GM12878 (cell line): Measurements from ENCODE around the gene CDYL. TPM values are rescaled to one million over a fixed set of nuclear protein-coding genes. Genes with fewer than 3 reads are reported as not detected.

Experiments
- ATAC-seq: fragments of 200-7000 bp; cut with Tn5 transposase; 3 replicates; pipeline ENCODE4 v1.9.1; 2020; ENCODE audit warnings: mild to moderate bottlenecking, moderate library complexity
- BruUV-seq: library from RNA; stranded (reverse); fragments of 400-500 nt; replicated peaks from 2 replicates; lab custom pipeline; 2021; lab: Mats Ljungman, UMichigan
- CTCF ChIA-PET: fragments of 300-600 bp; sonication (Branson Sonifier 250); formaldehyde crosslinking; extraction: SDS; loops from one replicate; lab custom pipeline; 2021; ENCODE audit warnings: inconsistent platforms; lab: Yijun Ruan, JAX
- POLR2A ChIA-PET: fragments of 350-600 bp; formaldehyde crosslinking; extraction: SDS; loops from one replicate; lab custom pipeline; 2021; ENCODE audit warnings: inconsistent platforms; lab: Charles Lee
- RAD21 ChIA-PET: fragments of 300-600 bp; sonication (Branson Sonifier 250); formaldehyde crosslinking; loops from one replicate; lab custom pipeline; 2023; ENCODE audit warnings: antibody characterized with exemption; ENCODE audit not compliant: unreplicated experiment; lab: Charles Lee
- SMC1A ChIA-PET: fragments of 300-600 bp; sonication (Branson Sonifier 250); formaldehyde crosslinking; loops from one replicate; lab custom pipeline; 2023; ENCODE audit not compliant: unreplicated experiment, uncharacterized antibody; lab: Charles Lee
- DNase-seq: peaks from one replicate; pipeline ENCODE4 v3.0.0-alpha.2; 2011; ENCODE audit warnings: low read depth, low spot score
- FAIRE-seq: peaks from 3 replicates; lab custom pipeline; 2011; peaks lifted over from hg19 to GRCh38; lab: Jason Lieb, UNC
- H2AFZ ChIP-seq: 2 replicates; pipeline ENCODE4 v1.6.0; 2011; ENCODE audit warnings: low read depth, low read length, control low read depth; ENCODE audit not compliant: control insufficient read depth
- H3K27ac ChIP-seq: 2 replicates; pipeline ENCODE4 v1.5.1; 2011; ENCODE audit warnings: control low read depth; ENCODE audit not compliant: control insufficient read depth, insufficient read depth
- H3K27me3 ChIP-seq, 2 experiments: replicated peaks in 1 of 2; 2 replicates each; pipeline versions ENCODE4 v1.6.0 to v1.6.1; 2011; ENCODE audit warnings: low read length in 1 of 2; ENCODE audit not compliant: control insufficient read depth in 2 of 2, insufficient read depth in 2 of 2
- H3K36me3 ChIP-seq, 2 experiments: 2 replicates each; pipeline ENCODE4 v1.5.1; 2011; ENCODE audit warnings: low read length in 1 of 2; ENCODE audit not compliant: control insufficient read depth in 2 of 2, insufficient read depth in 2 of 2
- H3K4me1 ChIP-seq: 2 replicates; pipeline ENCODE4 v1.6.1; 2011; ENCODE audit warnings: mild to moderate bottlenecking, low read length, moderate library complexity, mixed read lengths; ENCODE audit not compliant: control insufficient read depth, insufficient read depth
- H3K4me2 ChIP-seq: 2 replicates; pipeline ENCODE4 v1.6.0; 2011; ENCODE audit warnings: control low read depth; ENCODE audit not compliant: control insufficient read depth, insufficient read depth
- H3K4me3 ChIP-seq: fragments of 200-600 bp; sonication (generic); 2 replicates; pipeline ENCODE4 v1.5.1; 2016
- H3K79me2 ChIP-seq: 2 replicates; pipeline ENCODE4 v1.6.0; 2011; ENCODE audit warnings: low read length; ENCODE audit not compliant: control insufficient read depth, insufficient read depth
- H3K9ac ChIP-seq: 2 replicates; pipeline ENCODE4 v1.8.0; 2011; ENCODE audit warnings: low read length, control low read depth, mixed read lengths; ENCODE audit not compliant: control insufficient read depth, insufficient read depth
- H3K9me3 ChIP-seq: replicated peaks from 3 replicates; pipeline ENCODE4 v1.5.1; 2011; ENCODE audit warnings: mild to moderate bottlenecking, low read length; ENCODE audit not compliant: control insufficient read depth, insufficient read depth
- H4K20me1 ChIP-seq: 2 replicates; pipeline ENCODE4 v1.6.0; 2011; ENCODE audit not compliant: control insufficient read depth, insufficient read depth
- BHLHE40 ChIP-seq, 2 experiments: fragments of 450-650 bp in 1 of 2; IDR thresholded peaks; 2 replicates each; pipeline ENCODE4 v1.6.1; 2011 to 2017; ENCODE audit warnings: low read depth in 2 of 2, borderline replicate concordance in 1 of 2, improper control_type of control experiment in 1 of 2, low read length in 1 of 2, mild to moderate bottlenecking in 1 of 2
- IKZF2 ChIP-seq, 2 experiments: fragments of 450-650 bp; IDR thresholded peaks; 2 replicates each; pipeline ENCODE4 v1.6.1; 2017; ENCODE audit warnings: mild to moderate bottlenecking in 2 of 2, moderate library complexity in 2 of 2
- NFIC ChIP-seq: IDR thresholded peaks from 2 replicates; pipeline ENCODE4 v1.6.1; 2012; ENCODE audit warnings: low read depth, mild to moderate bottlenecking, inconsistent platforms, low read length, moderate library complexity
- NR2C1 ChIP-seq: fragments of 450-650 bp; IDR thresholded peaks from 2 replicates; pipeline ENCODE4 v1.6.1; 2017; ENCODE audit warnings: antibody characterized with exemption, mild to moderate bottlenecking, moderate library complexity
- WGBS: methylation state at CpG from one replicate; pipeline ENCODE4 v1.1.6; 2016; ENCODE audit warnings: low lambda C conversion rate; ENCODE audit not compliant: insufficient replicate concordance, insufficient coverage; ENCODE audit errors: missing lambda C conversion rate; 5-methylcytosine and 5-hydroxymethylcytosine counted together
- in situ Hi-C: fragments of 300-500 bp; cut with MboI; formaldehyde crosslinking; loops from 9 replicates; pipeline ENCODE4 v1.14.3; 2018; ENCODE audit warnings: mixed read lengths
- intact Hi-C: fragments of 100-400 bp; cut with micrococcal nuclease; formaldehyde crosslinking; loops from one replicate; pipeline ENCODE4 v1.14.2; 2022; ENCODE audit not compliant: unreplicated experiment
- polyA plus RNA-seq, 11 experiments: library from polyadenylated mRNA; depleted of rRNA in 4 of 11; unstranded in 6 of 11; stranded (reverse) in 5 of 11; fragments of >200 nt; fragmentation: Nextera tagmentation in 4 of 11; fragmentation: Illumina TruSeq in 1 of 11; extraction: Ambion mirVana in 4 of 11; extraction: Trizol in 1 of 11; gene quantifications; 1 replicate in 1 of 11; 2 replicates in 10 of 11; pipeline versions ENCODE4 v1.2.1 to v1.2.3, GENCODE V29; 2011 to 2016; ENCODE audit warnings: inconsistent platforms in 2 of 11, missing spikeins in 2 of 11, low read depth in 1 of 11
- total RNA-seq, 4 experiments: library from RNA; depleted of rRNA in 3 of 4; stranded (reverse); fragments of >200 nt in 3 of 4; fragmentation: Illumina TruSeq in 1 of 4; extraction: Trizol in 1 of 4; gene quantifications; 2 replicates each; pipeline versions ENCODE4 v1.2.1 to v1.2.3, GENCODE V29; 2013 to 2021
- TF ChIP-seq, protein P1 (sequence below): IDR thresholded peaks from 2 replicates; pipeline ENCODE4 v1.6.1; 2012; ENCODE audit warnings: improper control_type of control experiment, low read depth, low read length; ENCODE audit not compliant: insufficient replicate concordance

CDYL gene
- total and polyA plus RNA-seq, 10 of the 15 experiments (the other 5 are each of a cell fraction or from before 2014, with no cell fraction given) = 9.3 to 61.2 (median 28.5) TPM

- Histone ChIP-seq H3K9ac (no peak overlapping the region), H3K4me1 (no peaks in the 10 kb centered on the region), H3K27me3 (peaks cover 0 to 2% of the 10 kb centered on the region in 2 experiments; a peak in 1 of 4 replicates), H4K20me1 (no peaks in the 10 kb centered on the region), H3K79me2 (no peaks in the 10 kb centered on the region), H3K4me3 (no peak overlapping the region), H2AFZ (no peak overlapping the region), H3K27ac (no peak overlapping the region), H3K36me3 (no peaks in the 10 kb centered on the region), H3K4me2 (no peak overlapping the region), H3K9me3 (no peaks in the 10 kb centered on the region)
- no peak for FAIRE-seq
- TF ChIP-seq IKZF2 (IDR thresholded peaks at IDR 0.05) = no peak
- no peak for TF ChIP-seq NFIC
- TF ChIP-seq, protein P1, sequence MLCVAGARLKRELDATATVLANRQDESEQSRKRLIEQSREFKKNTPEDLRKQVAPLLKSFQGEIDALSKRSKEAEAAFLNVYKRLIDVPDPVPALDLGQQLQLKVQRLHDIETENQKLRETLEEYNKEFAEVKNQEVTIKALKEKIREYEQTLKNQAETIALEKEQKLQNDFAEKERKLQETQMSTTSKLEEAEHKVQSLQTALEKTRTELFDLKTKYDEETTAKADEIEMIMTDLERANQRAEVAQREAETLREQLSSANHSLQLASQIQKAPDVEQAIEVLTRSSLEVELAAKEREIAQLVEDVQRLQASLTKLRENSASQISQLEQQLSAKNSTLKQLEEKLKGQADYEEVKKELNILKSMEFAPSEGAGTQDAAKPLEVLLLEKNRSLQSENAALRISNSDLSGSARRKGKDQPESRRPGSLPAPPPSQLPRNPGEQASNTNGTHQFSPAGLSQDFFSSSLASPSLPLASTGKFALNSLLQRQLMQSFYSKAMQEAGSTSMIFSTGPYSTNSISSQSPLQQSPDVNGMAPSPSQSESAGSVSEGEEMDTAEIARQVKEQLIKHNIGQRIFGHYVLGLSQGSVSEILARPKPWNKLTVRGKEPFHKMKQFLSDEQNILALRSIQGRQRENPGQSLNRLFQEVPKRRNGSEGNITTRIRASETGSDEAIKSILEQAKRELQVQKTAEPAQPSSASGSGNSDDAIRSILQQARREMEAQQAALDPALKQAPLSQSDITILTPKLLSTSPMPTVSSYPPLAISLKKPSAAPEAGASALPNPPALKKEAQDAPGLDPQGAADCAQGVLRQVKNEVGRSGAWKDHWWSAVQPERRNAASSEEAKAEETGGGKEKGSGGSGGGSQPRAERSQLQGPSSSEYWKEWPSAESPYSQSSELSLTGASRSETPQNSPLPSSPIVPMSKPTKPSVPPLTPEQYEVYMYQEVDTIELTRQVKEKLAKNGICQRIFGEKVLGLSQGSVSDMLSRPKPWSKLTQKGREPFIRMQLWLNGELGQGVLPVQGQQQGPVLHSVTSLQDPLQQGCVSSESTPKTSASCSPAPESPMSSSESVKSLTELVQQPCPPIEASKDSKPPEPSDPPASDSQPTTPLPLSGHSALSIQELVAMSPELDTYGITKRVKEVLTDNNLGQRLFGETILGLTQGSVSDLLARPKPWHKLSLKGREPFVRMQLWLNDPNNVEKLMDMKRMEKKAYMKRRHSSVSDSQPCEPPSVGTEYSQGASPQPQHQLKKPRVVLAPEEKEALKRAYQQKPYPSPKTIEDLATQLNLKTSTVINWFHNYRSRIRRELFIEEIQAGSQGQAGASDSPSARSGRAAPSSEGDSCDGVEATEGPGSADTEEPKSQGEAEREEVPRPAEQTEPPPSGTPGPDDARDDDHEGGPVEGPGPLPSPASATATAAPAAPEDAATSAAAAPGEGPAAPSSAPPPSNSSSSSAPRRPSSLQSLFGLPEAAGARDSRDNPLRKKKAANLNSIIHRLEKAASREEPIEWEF = no peak
- no peak for TF ChIP-seq BHLHE40 (IDR thresholded peaks at IDR 0.05; ENCODE audit: borderline replicate concordance in 1 of 2, low read depth in 2 of 2, low read length in 1 of 2)
- no peak for TF ChIP-seq NR2C1
- POLR2A ChIA-PET = no interaction called here
- DNase-seq = no peak
- SMC1A ChIA-PET = no interaction called here
- intact Hi-C loops = no loop called here
- in situ Hi-C loops = no loop called here
- ATAC-seq = no peak
- BruUV-seq = no TSS peak
- 56% methylated on average over 7 of the region's 8 CpGs for WGBS
- RAD21 ChIA-PET = no interaction called here
- CTCF ChIA-PET = no interaction called here
Observed at GRCh38 chr6:4965562-4966389, 189.6 kb downstream of the CDYL start.
